ENCODE measurements around the gene RAP1GDS1. TPM values are rescaled to one million over a fixed set of nuclear protein-coding genes. Genes with fewer than 3 reads are reported as not detected.

RAP1GDS1 gene
- total RNA-seq, 3 donors from 2014 or later (not counting 1 experiment from before 2014, with no cell fraction given), result 58.5 to 60.0 (median 59.7) TPM

DNA sequence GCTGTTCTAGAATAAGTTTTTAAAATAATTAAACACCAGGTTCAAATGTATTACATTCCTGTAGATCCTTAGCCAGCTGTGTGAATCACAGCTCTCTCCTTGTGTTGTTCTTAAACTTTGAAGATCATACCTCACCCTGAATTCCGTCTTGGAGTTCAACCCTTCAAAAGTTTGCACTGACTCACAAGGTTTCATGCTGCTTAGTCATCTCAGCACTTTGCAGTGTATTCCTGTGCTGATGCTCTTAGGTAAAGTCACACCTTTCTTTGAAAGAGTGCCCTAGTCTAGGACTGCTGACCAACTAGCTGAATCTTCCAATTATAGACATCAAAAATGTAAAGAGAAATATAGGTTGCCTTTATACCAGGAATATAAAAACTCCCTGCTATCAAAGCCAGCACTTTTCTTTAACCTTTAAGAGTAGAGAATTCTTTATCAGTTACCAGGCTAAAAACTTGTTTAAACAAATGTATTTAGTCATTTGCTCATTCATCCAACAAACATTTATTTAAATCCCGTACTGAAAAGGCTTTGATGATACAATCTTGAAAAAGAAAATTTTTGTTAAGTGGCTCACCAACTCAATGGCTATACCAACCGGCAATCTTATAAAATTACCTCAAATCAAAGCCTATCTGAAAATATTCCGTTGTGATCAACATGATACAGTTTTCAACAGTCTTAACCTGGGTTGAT lies 169.7 kb downstream of the RAP1GDS1 start:
- peaks cover 13% of the 10 kb centered on the region for H3K36me3 ChIP-seq (ENCODE audit: control insufficient read depth, insufficient read depth, low read length)
- Mint-ChIP-seq H3K9me3 (no peaks in the 10 kb centered on the region), H3K4me1 (no peaks in the 10 kb centered on the region), H3K36me3 (no peaks in the 10 kb centered on the region), H3K4me3 (no peak overlapping the region), H3K27ac (peak overlapping the region; percentile 24 to 25), H3K27me3 (ENCODE audit: low read depth in 2 of 2) (no peaks in the 10 kb centered on the region)
- DNase-seq (no peak), ATAC-seq (no peak)
- WGBS (ENCODE audit: insufficient coverage), result 93% methylated on average over 3 of the region's 4 CpGs
- no peaks in the 10 kb centered on the region for H3K9me3 ChIP-seq (ENCODE audit: control insufficient read depth, insufficient read depth, low read length)
- no peak overlapping the region for H3K4me3 ChIP-seq (ENCODE audit: low read length)
- H3K4me1 ChIP-seq (ENCODE audit: control insufficient read depth, insufficient read depth, low read length), result no peaks in the 10 kb centered on the region
- intact Hi-C loops (cut with micrococcal nuclease), result no loop called here
- H3K27me3 ChIP-seq (ENCODE audit: control insufficient read depth, insufficient read depth, low read length), result no peaks in the 10 kb centered on the region
- no peak overlapping the region for H3K27ac ChIP-seq (ENCODE audit: low read length)
- TF ChIP-seq, protein P1, sequence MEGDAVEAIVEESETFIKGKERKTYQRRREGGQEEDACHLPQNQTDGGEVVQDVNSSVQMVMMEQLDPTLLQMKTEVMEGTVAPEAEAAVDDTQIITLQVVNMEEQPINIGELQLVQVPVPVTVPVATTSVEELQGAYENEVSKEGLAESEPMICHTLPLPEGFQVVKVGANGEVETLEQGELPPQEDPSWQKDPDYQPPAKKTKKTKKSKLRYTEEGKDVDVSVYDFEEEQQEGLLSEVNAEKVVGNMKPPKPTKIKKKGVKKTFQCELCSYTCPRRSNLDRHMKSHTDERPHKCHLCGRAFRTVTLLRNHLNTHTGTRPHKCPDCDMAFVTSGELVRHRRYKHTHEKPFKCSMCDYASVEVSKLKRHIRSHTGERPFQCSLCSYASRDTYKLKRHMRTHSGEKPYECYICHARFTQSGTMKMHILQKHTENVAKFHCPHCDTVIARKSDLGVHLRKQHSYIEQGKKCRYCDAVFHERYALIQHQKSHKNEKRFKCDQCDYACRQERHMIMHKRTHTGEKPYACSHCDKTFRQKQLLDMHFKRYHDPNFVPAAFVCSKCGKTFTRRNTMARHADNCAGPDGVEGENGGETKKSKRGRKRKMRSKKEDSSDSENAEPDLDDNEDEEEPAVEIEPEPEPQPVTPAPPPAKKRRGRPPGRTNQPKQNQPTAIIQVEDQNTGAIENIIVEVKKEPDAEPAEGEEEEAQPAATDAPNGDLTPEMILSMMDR (IDR thresholded peaks at IDR 0.05), result no peak

DNA sequence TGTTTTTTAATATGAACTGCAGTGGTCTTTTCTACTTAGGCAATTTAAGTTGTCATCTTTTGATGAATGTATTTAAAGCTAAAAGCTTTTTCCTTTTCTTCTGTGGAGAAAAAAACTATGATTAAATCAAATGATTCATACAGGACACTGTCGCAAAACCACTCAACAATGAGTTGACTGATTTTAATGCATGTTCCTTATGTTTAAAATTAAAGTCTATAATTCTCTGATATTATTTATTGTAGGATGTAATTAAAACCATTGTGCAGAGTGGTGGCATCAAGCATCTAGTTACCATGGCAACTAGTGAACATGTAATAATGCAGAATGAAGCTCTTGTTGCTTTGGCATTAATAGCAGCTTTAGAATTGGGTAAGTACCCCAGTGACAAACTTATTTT lies 172.5 kb downstream of the RAP1GDS1 start:
- DNase-seq, result no peak
- no peaks in the 10 kb centered on the region for H3K27me3 ChIP-seq (ENCODE audit: control insufficient read depth, insufficient read depth, low read length)
- H3K27me3 Mint-ChIP-seq (ENCODE audit: low read depth in 2 of 2), result no peaks in the 10 kb centered on the region
- no peak overlapping the region for H3K27ac ChIP-seq (ENCODE audit: low read length)
- H3K36me3 Mint-ChIP-seq, result no peaks in the 10 kb centered on the region
- WGBS (ENCODE audit: insufficient coverage), result no CpG with 5 or more reads among the region's 1 CpG
- ATAC-seq, result no peak
- TF ChIP-seq, protein P1 (IDR thresholded peaks at IDR 0.05), result no peak
- H3K36me3 ChIP-seq (ENCODE audit: control insufficient read depth, insufficient read depth, low read length), result peaks cover 22% of the 10 kb centered on the region
- H3K9me3 ChIP-seq (ENCODE audit: control insufficient read depth, insufficient read depth, low read length), result no peaks in the 10 kb centered on the region
- no peaks in the 10 kb centered on the region for H3K9me3 Mint-ChIP-seq
- peaks cover 0 to 5% of the 10 kb centered on the region in 2 donors for H3K4me1 Mint-ChIP-seq
- no peaks in the 10 kb centered on the region for H3K4me1 ChIP-seq (ENCODE audit: control insufficient read depth, insufficient read depth, low read length)
- H3K27ac Mint-ChIP-seq, result no peak overlapping the region
- no peak overlapping the region for H3K4me3 Mint-ChIP-seq
- intact Hi-C loops (cut with micrococcal nuclease), result no loop called here
- no peak overlapping the region for H3K4me3 ChIP-seq (ENCODE audit: low read length)

DNA sequence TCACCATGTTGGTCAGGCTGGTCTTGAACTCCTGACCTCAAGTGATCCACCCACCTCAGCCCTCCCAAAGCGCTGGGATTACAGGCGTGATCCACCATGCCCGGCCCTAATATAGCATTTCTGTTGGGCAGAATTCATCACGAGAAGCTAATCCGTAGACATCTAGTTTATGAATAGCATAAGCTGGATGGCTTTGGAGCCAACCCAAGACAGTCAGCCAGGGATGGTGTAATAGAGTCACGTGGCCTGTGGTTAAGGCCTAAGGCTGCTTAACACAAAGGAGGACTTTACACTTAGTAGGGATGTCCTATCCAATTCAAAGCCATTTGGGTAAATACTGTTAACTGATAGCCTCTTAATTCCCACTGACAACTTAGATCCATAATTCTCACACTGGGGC lies 173.6 kb downstream of the RAP1GDS1 start:
- H3K36me3 ChIP-seq (ENCODE audit: control insufficient read depth, insufficient read depth, low read length), result peaks cover 22% of the 10 kb centered on the region
- no peaks in the 10 kb centered on the region for H3K27me3 ChIP-seq (ENCODE audit: control insufficient read depth, insufficient read depth, low read length)
- H3K27ac ChIP-seq (ENCODE audit: low read length), result no peak overlapping the region
- intact Hi-C loops (cut with micrococcal nuclease), result no loop called here
- 97% methylated on average over 6 of the region's 6 CpGs for WGBS (ENCODE audit: insufficient coverage)
- Mint-ChIP-seq H3K9me3 (no peaks in the 10 kb centered on the region), H3K4me1 (peaks cover 5 to 8% of the 10 kb centered on the region in 2 donors), H3K27ac (no peak overlapping the region), H3K36me3 (no peaks in the 10 kb centered on the region), H3K4me3 (no peak overlapping the region), H3K27me3 (ENCODE audit: low read depth in 2 of 2) (no peaks in the 10 kb centered on the region)
- DNase-seq, result no peak
- no peaks in the 10 kb centered on the region for H3K4me1 ChIP-seq (ENCODE audit: control insufficient read depth, insufficient read depth, low read length)
- no peak overlapping the region for H3K4me3 ChIP-seq (ENCODE audit: low read length)
- ATAC-seq, result no peak
- TF ChIP-seq, protein P1 (IDR thresholded peaks at IDR 0.05), result no peak
- H3K9me3 ChIP-seq (ENCODE audit: control insufficient read depth, insufficient read depth, low read length), result no peaks in the 10 kb centered on the region

DNA sequence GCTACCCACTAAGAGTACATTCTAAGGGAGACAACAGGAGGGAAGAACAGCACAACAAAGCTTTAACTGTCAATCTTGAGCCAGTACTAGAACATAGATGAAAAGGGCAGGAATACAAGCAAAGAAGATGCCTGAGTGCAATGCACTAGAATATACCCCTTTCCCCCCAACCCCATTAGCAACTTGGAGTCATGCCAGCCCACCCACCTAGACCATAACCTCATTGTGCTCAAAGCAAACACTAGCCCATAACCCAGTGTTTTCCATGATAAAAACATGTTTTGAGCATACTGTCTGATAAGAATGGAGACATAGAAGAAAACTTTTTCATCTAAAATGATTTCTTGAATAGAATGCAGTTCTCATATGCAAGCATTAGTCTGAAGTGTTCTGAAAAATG lies 183.2 kb downstream of the RAP1GDS1 start:
- DNase-seq, result no peak
- Mint-ChIP-seq H3K9me3 (no peaks in the 10 kb centered on the region), H3K4me3 (no peak overlapping the region), H3K36me3 (peaks cover 16% of the 10 kb centered on the region), H3K4me1 (peaks cover 34 to 41% of the 10 kb centered on the region in 2 donors), H3K27me3 (ENCODE audit: low read depth in 2 of 2) (no peaks in the 10 kb centered on the region), H3K27ac (no peak overlapping the region)
- no peak overlapping the region for H3K27ac ChIP-seq (ENCODE audit: low read length)
- H3K9me3 ChIP-seq (ENCODE audit: control insufficient read depth, insufficient read depth, low read length), result no peaks in the 10 kb centered on the region
- H3K4me3 ChIP-seq (ENCODE audit: low read length), result no peak overlapping the region
- no peaks in the 10 kb centered on the region for H3K27me3 ChIP-seq (ENCODE audit: control insufficient read depth, insufficient read depth, low read length)
- peaks cover 39% of the 10 kb centered on the region for H3K4me1 ChIP-seq (ENCODE audit: control insufficient read depth, insufficient read depth, low read length)
- peaks cover 24% of the 10 kb centered on the region for H3K36me3 ChIP-seq (ENCODE audit: control insufficient read depth, insufficient read depth, low read length)
- TF ChIP-seq, protein P1 (IDR thresholded peaks at IDR 0.05), result no peak
- no peak for ATAC-seq
- intact Hi-C loops (cut with micrococcal nuclease), result no loop called here

Data from natural killer cell (primary cell).